Measurements from ENCODE around the gene BCL2L14. TPM values are rescaled to one million over a fixed set of nuclear protein-coding genes. Genes with fewer than 3 reads are reported as not detected.
"Not testable (repeated sequence)": the region's sequence is repeated elsewhere in the genome, so short reads cannot be mapped to it uniquely, and the experiment has no call there.

BCL2L14 gene
- total RNA-seq, 2 donors from 2014 or later = 6.3 to 14.5 TPM

- intact Hi-C loops (cut with DNase I) = no loop called here
- no peaks in the 10 kb centered on the region for H3K9me3 ChIP-seq
- no peak for DNase-seq
- H3K4me1 ChIP-seq = no peaks in the 10 kb centered on the region
- H3K4me3 ChIP-seq = no peak overlapping the region
- 89 to 98% methylated on average over 5 to 6 of the region's 6 CpGs for WGBS, 2 donors
- H3K27me3 ChIP-seq = no peaks in the 10 kb centered on the region
- no peak overlapping the region for H3K27ac ChIP-seq
- H3K36me3 ChIP-seq (replicated peaks in 1 of 2; ENCODE audit: insufficient read depth in 1 of 2, low read depth in 2 of 2) = no peaks in the 10 kb centered on the region
- ATAC-seq = no peak
- TF ChIP-seq, protein P1, sequence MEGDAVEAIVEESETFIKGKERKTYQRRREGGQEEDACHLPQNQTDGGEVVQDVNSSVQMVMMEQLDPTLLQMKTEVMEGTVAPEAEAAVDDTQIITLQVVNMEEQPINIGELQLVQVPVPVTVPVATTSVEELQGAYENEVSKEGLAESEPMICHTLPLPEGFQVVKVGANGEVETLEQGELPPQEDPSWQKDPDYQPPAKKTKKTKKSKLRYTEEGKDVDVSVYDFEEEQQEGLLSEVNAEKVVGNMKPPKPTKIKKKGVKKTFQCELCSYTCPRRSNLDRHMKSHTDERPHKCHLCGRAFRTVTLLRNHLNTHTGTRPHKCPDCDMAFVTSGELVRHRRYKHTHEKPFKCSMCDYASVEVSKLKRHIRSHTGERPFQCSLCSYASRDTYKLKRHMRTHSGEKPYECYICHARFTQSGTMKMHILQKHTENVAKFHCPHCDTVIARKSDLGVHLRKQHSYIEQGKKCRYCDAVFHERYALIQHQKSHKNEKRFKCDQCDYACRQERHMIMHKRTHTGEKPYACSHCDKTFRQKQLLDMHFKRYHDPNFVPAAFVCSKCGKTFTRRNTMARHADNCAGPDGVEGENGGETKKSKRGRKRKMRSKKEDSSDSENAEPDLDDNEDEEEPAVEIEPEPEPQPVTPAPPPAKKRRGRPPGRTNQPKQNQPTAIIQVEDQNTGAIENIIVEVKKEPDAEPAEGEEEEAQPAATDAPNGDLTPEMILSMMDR (IDR thresholded peaks at IDR 0.05) = no peak
- TF ChIP-seq POLR2A (IDR thresholded peaks at IDR 0.05) = no peak
Measured at GRCh38 chr12:12107678-12108077, 36.9 kb downstream of the BCL2L14 start.

GRCh38 chr12:12108441-12109058 lies 37.8 kb downstream of the BCL2L14 start:
- intact Hi-C loops (cut with DNase I) = no loop called here
- no peak overlapping the region for H3K4me3 ChIP-seq

GRCh38 chr12:12110923-12111555 lies 40.3 kb downstream of the BCL2L14 start:
- H3K27ac ChIP-seq; H3K4me1 ChIP-seq; H3K27me3 ChIP-seq; DNase-seq; intact Hi-C loops (cut with DNase I); H3K36me3 ChIP-seq (replicated peaks in 1 of 2; ENCODE audit: insufficient read depth in 1 of 2, low read depth in 2 of 2); H3K9me3 ChIP-seq; H3K4me3 ChIP-seq; ATAC-seq: not testable (repeated sequence)
- WGBS, 2 donors = 93 to 97% methylated on average over 36 to 37 of the region's 37 CpGs

More at GRCh38 chr12:12108441-12109058, 37.8 kb downstream of the BCL2L14 start:
- Histone ChIP-seq H3K9me3 (no peaks in the 10 kb centered on the region), H3K4me1 (no peaks in the 10 kb centered on the region), H3K36me3 (replicated peaks in 1 of 2; ENCODE audit: insufficient read depth in 1 of 2, low read depth in 2 of 2) (no peaks in the 10 kb centered on the region), H3K27ac (no peak overlapping the region), H3K27me3 (no peaks in the 10 kb centered on the region)
- no peak for ATAC-seq
- DNase-seq = no peak
- 89 to 90% methylated on average over 1 of the region's 1 CpG for WGBS, 2 donors
- TF ChIP-seq, protein P1 (IDR thresholded peaks at IDR 0.05) = no peak
- TF ChIP-seq POLR2A (IDR thresholded peaks at IDR 0.05) = no peak

- 97 to 100% methylated on average over 4 of the region's 4 CpGs for whole genome bisulfite sequencing, 2 donors
- DNase-seq = no peak
- no peak overlapping the region for H3K27ac ChIP-seq
- no peaks in the 10 kb centered on the region for H3K27me3 ChIP-seq
- no peaks in the 10 kb centered on the region for H3K36me3 ChIP-seq (replicated peaks in 1 of 2; ENCODE audit: insufficient read depth in 1 of 2, low read depth in 2 of 2)
- no peaks in the 10 kb centered on the region for H3K9me3 ChIP-seq
- ATAC-seq = no peak
- no peaks in the 10 kb centered on the region for H3K4me1 ChIP-seq
- intact Hi-C loops (cut with DNase I) = no loop called here
- no peak for TF ChIP-seq POLR2A (IDR thresholded peaks at IDR 0.05)
- TF ChIP-seq, protein P1 (IDR thresholded peaks at IDR 0.05) = no peak
- H3K4me3 ChIP-seq = no peak overlapping the region
Measured at GRCh38 chr12:12115514-12115913, 44.8 kb downstream of the BCL2L14 start.

DNA sequence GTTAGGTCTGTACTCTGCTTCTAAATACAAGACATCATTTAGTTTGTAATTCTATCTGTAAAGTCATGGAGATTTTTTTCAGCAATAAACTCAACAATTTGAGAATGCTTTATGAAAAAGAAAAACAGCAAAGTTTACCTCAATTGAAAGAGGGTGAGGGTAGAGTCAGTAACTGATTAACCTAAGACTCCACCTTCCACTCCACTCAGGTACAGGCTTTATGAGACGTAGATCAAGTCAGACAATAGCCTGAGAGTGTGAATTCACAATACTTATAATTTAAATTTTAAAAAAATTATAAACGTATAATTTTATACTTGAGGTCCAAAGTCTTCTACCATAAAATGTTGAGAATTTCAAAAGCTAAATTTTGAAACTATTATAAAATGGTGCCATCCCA lies 45.9 kb downstream of the BCL2L14 start:
- WGBS, 2 donors = 77% methylated on average over 2 of the region's 2 CpGs
- Histone ChIP-seq H3K36me3 (replicated peaks in 1 of 2; ENCODE audit: insufficient read depth in 1 of 2, low read depth in 2 of 2) (peaks cover 0 to 3% of the 10 kb centered on the region in 2 donors), H3K4me3 (no peak overlapping the region), H3K27me3 (no peaks in the 10 kb centered on the region), H3K9me3 (no peaks in the 10 kb centered on the region), H3K4me1 (no peaks in the 10 kb centered on the region), H3K27ac (no peak overlapping the region)
- intact Hi-C loops (cut with DNase I) = no loop called here
- DNase-seq (no peak), ATAC-seq (no peak)
- TF ChIP-seq, protein P1 (IDR thresholded peaks at IDR 0.05) = no peak
- no peak for TF ChIP-seq POLR2A (IDR thresholded peaks at IDR 0.05)

All from body of pancreas (tissue), 4 donors.